HEK293T (cell line): ENCODE data around the gene EMP2.

Experiments
- ARNT ChIP-seq: fragments of 450-650 bp; IDR thresholded peaks from 2 replicates; pipeline ENCODE4 v1.6.1; 2017; ENCODE audit warnings: mild to moderate bottlenecking
- BHLHE40 ChIP-seq: fragments of 450-650 bp; IDR thresholded peaks from 2 replicates; pipeline ENCODE4 v1.6.1; 2016; ENCODE audit warnings: mild to moderate bottlenecking, moderate library complexity, borderline replicate concordance
- ELF4 ChIP-seq: fragments of 450-650 bp; IDR thresholded peaks from 2 replicates; pipeline ENCODE4 v1.6.1; 2017; ENCODE audit warnings: antibody characterized with exemption
- FOXA1 ChIP-seq: fragments of 450-650 bp; IDR thresholded peaks from 2 replicates; pipeline ENCODE4 v1.6.1; 2016; ENCODE audit warnings: mild to moderate bottlenecking
- FOXK2 ChIP-seq: fragments of 450-650 bp; IDR thresholded peaks from 2 replicates; pipeline ENCODE4 v1.6.1; 2016; ENCODE audit warnings: mild to moderate bottlenecking
- FOXM1 ChIP-seq: fragments of 450-650 bp; IDR thresholded peaks from 2 replicates; pipeline ENCODE4 v1.6.1; 2017; ENCODE audit warnings: mild to moderate bottlenecking, borderline replicate concordance
- HDGF ChIP-seq: fragments of 450-650 bp; IDR thresholded peaks from 2 replicates; pipeline ENCODE4 v1.6.1; 2017; ENCODE audit warnings: antibody characterized with exemption, borderline replicate concordance
- L3MBTL2 ChIP-seq: fragments of 450-650 bp; conservative IDR thresholded peaks from 2 replicates; pipeline ENCODE4 v1.6.1; 2016; ENCODE audit warnings: mild to moderate bottlenecking
- NFRKB ChIP-seq: fragments of 450-650 bp; IDR thresholded peaks from 2 replicates; pipeline ENCODE4 v1.6.1; 2016; ENCODE audit warnings: mild to moderate bottlenecking, moderate library complexity
- SP1 ChIP-seq: fragments of 450-650 bp; IDR thresholded peaks from 2 replicates; pipeline ENCODE4 v1.6.1; 2017
- SUZ12 ChIP-seq: fragments of 450-650 bp; IDR thresholded peaks from 2 replicates; pipeline ENCODE4 v1.6.1; 2016; ENCODE audit warnings: mild to moderate bottlenecking
- TF ChIP-seq, protein P1 (sequence below): fragments of 450-650 bp; IDR thresholded peaks from 2 replicates; pipeline ENCODE4 v1.6.1; 2016

DNA sequence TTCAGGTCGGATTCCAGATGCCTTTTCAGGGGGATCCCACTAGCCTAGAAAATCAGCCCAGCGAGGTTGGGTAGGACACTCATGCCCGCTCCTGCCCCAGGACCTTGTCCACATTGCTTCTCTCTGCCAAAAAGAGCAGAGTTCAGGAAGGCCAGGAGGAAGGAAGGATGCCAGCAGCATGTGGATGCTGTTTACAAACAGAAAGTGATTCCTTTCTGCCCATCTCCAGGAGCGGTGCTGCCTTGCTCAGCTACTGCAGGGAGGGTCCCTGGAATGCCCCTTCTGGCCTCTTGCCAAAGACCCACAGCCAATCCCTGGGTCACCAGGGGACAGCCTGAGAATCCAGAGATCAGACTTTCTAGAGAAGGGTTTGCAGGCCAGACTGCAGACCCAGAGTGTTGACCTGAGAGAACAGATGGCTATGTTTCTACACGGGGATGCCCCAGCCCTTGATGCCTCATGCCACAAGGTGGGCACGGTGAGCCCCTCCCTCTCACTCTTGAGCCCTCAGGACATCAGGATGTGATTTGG lies 32.3 kb upstream of the EMP2 start:
- no peak for TF ChIP-seq FOXK2
- TF ChIP-seq SUZ12 = no peak
- TF ChIP-seq ARNT = no peak
- TF ChIP-seq SP1 = no peak
- TF ChIP-seq L3MBTL2 = no peak
- TF ChIP-seq, protein P1, sequence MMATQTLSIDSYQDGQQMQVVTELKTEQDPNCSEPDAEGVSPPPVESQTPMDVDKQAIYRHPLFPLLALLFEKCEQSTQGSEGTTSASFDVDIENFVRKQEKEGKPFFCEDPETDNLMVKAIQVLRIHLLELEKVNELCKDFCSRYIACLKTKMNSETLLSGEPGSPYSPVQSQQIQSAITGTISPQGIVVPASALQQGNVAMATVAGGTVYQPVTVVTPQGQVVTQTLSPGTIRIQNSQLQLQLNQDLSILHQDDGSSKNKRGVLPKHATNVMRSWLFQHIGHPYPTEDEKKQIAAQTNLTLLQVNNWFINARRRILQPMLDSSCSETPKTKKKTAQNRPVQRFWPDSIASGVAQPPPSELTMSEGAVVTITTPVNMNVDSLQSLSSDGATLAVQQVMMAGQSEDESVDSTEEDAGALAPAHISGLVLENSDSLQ = no peak
- TF ChIP-seq BHLHE40 = no peak
- no peak for TF ChIP-seq FOXA1
- no peak for TF ChIP-seq NFRKB
- TF ChIP-seq ELF4 = no peak
- no peak for TF ChIP-seq FOXM1
- no peak for TF ChIP-seq HDGF
